Measurements from ENCODE around the gene ITPRID1.
"Not testable (repeated sequence)": the region's sequence is repeated elsewhere in the genome, so short reads cannot be mapped to it uniquely, and the experiment has no call there.

ITPRID1 gene

DNA sequence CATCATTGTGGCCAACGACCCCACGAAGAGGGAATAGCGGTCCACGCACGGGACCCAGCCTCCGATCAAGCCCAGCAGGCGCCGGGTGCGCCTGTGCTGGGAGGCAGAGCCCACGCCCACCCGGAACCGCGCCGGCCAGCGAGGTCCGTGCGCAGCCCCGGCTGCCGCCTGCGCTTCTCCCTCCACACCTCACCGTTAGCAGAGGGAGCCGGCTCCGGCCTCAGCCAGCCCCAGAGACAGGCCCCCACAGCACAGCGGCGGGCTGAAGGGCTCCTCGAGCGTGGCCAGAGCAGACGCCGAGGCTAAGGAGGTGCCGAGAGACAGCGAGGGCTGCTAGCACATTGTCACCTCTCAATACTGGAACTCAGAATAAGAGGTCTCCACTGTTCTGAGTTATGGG, 3.6 kb downstream of the ITPRID1 start:
- DNase-seq, result no peak

DNA sequence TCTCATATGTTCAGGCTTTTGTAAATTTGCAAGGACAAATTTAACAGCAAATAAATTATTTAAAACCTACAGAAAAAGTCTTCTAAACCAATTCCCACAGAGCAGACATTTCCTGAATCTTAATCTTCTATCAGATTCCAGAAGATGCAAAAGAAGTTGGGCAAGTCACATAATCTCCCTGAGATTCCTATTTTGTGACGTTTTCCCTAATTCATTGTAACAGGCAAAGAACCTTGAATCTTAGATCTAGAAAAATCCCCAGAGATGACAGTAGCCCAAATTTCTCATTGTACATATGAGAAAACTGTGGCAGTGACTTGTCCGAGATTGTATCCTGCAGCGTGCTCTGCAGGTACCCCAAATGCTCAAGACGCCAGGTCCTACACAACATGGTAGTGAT, 4.9 kb downstream of the ITPRID1 start:
- no peak for DNase-seq

DNA sequence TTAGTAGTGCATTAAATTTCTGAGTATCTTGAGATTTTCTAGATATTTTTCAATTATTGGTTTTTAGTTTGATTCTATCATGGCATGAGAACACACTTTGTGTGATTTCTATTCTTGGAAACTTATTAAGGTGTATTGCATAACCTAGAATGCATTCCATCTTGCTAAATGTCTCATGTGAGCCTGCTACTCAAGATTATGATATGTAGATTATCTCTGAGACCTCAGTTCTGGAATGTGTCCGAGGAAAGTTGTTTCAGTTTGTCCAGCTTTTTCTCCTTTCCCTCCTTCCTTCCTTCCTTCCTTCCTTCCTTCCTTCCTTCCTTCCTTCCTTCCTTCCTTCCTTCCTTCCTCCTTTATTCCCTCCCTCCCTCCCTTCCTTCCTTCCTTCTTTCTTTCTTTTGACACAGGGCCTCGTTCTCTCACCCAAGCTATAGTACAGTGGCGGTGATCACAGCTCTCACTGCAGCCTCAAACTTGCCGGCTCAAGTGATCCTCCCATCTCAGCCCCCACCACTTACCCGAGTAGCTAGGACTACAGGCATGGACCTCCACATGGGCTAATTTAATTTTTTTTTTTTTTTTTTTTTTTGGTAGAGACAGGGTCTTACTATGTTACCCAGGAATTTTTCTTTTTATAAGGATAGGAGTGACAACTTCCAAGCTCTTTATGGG, 7.6 kb downstream of the ITPRID1 start:
- DNase-seq, result no peak

DNA sequence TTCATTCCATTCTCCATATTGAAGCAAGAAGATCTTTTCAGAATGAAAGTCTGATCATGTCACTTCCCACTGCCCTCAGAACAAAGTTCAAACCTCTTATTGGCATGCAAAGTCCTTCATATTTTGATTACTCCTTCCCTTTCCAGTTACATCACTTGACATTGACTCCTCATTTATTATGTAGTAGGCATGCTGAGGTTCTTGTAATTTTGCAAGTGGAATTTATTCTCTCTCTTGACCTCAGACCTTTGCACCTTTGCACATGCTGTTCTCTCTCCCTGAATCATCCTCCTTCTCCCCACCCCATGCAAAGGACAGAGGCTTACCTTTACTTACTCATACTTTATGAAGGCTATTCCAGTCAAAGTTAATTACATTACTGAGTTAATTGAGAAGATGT, 13.0 kb downstream of the ITPRID1 start:
- DNase-seq, result no peak

DNA sequence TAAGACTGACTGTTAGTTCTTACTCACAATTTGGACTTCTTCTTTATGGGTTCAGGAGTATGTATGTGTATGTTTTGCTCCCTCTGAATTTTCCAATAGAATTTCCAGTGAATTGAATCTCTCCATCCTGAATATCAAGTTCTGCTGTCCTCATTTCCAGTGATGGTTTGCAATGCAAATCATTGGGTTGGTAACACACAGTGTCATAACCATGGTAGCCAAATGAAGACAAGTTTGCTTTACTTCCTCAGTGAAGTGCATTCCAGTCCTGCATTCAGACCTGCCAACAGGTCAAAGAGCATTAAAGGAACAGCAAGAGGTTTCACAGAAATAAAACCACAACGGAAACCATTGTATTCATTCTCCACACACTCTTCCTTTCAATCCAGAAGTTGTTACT, 15.2 kb downstream of the ITPRID1 start:
- DNase-seq, result no peak

DNA sequence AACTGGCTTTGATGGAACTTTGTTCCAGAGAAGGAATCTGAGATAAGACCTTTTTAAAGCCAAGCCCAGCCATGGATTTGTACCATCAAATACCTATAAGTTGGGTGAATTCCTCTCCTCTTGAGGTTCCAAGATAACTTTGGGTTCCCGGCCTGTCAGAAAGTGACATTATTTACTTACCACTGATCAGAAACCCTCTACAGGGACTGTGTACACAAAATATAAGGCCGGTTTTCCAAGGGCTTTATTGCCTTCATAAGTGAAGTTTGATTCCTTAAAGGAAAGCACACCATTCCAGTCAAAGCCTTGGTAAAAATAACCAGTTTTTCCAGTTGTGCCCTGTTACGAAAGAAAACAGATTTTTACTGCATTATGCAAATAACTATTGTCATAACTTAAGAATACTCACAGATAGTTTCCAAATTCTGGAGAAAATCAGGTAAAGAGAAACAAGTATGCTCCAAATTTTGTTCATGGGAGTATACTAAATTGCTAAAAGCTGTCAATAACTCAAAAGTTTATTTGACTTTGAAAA, 26.8 kb downstream of the ITPRID1 start:
- DNase-seq, result not testable (repeated sequence)

DNA sequence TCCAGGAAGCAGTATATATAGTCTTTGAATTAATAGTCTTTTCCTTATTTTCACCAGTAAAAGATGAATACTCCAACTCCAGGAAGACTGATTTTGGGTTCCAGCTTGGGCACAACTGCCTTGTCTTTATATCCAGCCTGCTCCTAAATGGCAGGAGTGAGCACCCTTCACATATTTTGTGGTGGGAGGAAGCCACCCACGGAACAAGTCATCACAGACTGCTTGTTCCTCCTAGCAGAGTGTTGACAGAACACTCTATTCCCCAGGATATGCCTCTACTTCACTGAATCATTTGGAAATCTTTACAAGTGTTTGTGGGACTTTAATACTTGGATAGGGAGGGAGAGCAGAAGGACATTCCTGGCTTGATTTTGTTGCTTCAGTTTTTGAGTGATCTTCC, 31.7 kb downstream of the ITPRID1 start:
- no peak for DNase-seq

DNA sequence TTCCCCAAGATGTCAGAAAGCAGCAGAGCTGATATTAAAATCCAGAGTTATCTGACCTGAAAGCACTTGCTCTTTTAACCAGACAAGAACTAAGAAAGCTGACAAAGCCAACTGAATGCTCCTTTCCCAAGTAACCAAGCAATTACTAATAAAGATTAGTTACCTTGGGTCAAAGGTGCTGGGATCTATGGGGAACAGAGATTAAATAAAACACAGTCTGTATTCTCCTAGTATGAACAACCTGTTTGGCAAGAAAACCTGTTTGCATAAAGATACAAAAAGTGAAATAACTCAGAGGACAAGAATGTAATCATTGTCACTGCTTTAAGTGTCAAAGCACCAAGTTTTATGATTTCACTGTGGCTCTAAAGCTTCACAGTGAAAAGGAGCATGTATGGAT, 35.7 kb downstream of the ITPRID1 start:
- no peak for DNase-seq

DNA sequence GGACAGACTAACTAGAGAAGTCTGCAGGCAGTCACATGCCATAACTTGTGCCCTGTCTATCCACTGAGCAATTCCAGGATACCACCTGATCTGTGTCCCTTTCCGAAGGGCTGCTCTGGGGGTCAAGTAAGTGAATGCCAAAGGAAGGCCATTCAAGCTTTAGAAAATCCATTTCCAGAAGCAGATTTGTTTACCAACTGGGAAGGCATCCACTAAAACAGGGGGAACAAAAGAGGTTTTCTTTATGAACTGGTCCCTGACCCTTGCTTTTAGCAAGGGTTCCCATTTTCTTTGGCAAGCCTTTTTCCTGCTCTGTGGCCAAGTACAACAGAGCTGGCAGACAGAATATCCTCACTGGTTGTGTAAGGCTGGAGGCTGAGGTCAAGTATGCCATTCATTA, 36.5 kb downstream of the ITPRID1 start:
- DNase-seq, result no peak

DNA sequence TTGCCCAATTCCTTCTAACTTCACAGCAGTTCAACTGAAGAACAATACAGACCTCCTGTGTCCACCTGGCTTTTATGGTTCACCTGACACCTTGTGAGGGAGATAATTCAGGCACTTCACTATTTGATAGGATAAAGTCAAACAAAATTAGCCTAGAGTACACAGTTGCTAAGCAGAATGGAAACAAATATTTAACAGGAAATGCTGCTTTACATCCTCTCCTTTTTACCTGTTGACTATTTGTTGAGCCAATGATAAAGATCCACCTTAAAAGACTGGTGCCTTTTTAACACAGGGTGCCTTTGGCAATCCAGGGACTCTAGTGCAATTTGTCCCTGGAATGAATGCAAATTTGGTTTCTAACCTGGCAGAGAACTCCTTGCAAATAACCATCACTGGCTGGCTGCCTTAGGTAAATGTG, 39.8 kb downstream of the ITPRID1 start:
- DNase-seq, result no peak

DNA sequence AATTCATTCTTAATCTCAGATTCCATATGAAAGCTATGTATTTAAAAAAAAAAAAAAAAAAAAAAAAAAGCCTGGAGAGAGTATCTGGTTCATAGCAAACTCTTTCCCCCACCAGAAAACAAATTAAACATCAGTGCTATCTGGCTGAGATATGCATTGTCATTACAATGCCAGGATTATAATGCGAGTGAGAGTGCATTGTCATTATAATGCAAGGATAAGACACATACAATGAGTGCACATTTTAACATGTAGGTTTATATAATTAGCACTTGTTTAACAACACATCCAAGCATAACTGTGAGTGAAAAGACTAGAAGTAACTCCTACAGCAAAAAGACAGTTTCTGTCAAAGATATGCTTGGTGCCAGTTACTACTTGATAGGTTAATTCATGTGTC, 48.1 kb downstream of the ITPRID1 start:
- DNase-seq, result no peak

DNA sequence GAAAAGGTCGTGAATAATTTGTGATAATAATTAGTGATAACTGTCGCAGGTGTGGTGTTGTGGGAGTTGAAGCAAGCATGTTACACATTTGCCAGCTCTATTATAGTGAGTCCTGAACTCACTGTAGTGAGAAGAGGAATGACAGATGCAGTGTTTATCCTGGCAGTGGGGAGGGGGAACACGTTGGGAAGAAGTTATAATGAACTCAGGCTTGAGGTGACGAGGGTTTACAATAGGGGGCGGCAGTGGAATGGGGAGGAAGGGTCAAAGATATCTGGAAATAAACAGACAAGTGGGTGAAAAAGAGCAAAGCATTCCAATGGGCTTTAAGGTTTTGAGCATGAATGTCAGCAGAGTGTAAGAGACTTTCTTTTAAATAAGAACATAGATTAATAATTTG, 49.6 kb downstream of the ITPRID1 start:
- no peak for DNase-seq

DNA sequence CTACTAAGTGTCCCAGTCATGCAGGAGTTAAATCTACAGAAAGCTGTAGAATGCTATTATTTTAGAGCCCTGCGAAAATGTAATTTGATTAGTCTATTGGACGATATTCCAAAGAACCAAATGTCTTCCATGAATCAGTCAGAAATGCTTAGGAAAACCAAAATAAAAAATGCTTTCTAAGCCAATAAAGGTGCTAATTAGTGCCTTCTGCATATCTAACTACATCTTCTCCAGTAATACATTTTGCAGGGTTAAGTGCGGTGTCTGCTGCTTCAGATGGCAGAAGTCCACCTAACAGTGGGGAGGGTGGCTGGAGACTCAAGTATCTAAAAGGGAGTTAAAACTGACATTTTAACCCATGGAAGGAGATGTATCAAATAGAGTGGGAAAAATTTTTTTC, 50.1 kb downstream of the ITPRID1 start:
- no peak for DNase-seq

DNA sequence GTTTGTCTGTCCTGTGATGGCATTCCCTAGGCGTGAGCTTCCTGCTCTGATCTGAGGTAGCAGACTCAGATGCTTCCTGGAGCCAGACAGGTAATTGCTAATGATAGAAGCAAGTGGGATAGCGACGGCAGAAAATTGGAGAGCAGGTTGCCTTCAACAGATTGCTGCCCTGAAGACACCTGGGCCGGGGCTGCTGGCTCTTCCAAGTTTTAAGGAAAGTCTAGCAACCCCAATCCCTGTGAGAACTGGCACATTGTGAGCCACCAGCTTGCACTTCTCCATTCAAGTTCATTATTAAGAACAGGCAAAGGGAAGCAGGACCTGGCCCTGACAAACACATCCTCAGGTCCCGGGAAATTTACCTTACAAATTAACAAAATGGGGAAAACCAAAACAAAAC, 50.8 kb downstream of the ITPRID1 start:
- no peak for DNase-seq

DNA sequence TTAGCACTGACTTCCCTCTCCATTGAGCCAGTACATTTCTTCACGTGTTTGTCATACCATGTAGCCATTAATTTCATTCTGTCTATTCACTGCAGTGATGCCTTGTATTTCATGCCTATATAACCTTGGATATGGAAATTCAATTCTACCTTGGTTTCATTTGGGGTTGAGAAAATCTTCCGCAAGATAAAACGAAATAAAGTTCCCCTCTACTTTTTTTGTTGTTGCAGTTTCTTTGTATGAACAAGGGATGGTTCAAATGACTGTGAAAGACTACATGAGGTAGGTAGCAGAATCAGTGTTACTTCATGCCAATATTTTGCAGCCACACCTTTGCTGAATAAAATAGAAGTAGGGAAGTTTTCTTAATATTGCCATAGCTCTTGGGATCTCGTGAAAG, 55.6 kb downstream of the ITPRID1 start:
- no peak for DNase-seq

DNA sequence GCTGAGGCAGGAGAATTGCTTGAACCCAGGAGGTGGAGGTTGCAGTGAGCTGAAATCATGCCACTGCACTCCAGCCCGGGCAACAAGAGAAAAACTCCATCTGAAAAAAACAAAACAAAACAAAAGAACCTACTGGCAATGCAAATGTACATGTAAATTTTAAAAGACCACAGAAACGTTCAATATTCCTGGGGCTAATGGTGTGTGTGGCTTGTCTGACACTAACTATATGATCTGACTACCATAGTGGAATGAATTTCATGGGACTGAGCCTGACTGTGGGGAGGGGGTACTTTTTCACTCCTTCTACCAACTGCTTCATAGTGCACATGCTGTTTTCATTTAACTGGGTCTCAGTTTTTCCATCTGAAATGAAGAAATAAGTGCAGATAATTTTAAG, 69.6 kb downstream of the ITPRID1 start:
- DNase-seq, result no peak

DNA sequence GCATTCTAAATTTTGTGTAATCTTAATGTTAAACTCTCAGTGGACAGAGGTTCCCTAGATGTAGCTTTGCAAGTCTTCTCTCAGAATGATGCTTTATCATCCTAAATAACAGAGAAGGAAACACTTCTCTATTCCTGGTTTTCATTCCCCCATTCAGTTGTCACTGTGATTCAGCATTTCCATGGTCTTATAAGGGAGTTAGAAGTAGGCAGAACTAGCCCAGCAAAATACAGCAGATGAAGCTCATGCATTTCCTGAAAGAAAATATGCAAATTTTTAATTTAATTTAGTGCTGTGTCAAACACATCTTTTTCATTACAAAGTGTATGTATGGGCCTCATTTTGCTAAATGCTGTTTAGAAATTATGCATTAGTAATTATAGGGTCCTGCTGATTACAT, 70.1 kb downstream of the ITPRID1 start:
- no peak for DNase-seq

DNA sequence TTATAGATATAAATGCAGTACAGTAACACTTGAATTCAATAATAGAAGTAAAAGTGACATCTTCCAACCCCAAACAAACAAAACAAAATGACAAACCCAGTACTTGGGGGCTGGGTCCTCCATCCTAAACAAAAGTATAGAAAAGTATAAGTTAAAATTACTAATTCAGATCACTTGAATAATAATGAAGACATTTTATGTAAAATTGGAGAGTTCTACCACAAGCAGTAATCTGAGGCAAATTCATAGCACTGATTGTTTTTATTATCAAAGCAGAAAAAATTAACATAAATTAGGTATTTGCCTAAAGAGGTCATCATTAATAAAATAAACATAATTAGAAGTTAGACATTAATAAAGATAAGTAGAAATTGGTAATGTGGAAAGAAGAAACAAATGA, 81.5 kb downstream of the ITPRID1 start:
- no peak for DNase-seq

DNA sequence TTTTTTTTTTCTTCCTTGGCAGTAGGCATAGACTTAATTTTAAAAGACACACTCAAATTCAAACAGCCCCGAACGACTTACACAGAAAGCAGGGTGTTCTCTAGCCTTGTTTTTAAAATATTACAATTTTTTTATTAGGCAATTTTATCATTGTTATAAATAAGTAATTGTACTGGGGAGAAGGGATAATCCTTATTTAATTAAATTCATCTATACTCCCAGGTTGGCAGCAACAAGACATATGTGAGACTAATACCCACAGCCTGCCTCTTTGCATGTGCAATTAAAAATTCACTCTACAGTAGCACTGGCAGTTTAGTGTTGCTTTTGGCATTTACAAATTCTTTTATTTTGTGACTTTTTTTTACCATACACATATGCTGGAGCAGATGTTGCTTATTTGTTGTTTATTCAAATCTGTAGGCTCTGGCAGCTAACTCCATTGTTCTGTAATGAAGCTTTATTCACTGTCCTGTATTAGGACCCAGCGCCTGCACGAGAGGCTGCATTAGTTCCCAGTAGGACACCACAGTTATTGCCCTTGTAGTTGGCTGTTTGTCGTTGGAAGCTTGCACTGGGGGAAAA, 88.2 kb downstream of the ITPRID1 start:
- no peak for DNase-seq

DNA sequence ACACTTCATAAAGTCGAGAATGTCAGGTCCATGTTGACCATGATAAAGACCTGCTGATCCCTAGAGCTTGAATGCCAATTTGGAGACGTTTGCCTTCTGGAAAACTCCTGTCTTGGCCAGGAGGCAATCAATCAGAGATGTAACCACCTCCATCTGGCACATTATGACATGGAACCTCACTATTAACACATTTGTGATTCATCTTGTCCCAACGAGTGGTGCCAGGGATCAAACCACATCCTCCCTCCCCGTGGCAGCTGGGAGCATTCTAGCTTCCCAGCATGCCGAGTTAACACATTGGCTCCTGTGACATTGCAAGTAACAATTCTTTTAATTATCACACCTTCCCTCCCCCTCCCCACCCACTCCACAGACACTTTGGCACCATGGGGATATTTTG, 89.2 kb downstream of the ITPRID1 start:
- no peak for DNase-seq

DNA sequence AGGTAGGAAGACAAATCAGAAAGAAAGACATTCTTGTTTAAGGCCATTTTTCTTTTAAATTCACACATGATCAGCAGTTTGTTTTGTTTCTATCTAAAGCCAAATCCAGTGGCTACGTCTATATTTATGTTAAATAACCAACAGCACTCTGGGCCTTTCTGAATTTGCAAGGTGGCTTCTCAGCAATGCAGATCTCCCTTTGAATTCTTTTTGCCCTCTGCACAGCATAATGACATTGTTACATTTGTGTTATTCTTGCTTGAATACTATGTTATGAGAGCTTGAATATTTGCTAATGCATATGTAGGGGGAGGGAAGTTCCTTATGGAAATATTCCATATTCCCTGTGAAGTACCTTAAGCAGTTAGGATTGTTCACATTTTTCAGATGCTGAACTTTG, 99.7 kb downstream of the ITPRID1 start:
- no peak for DNase-seq

DNA sequence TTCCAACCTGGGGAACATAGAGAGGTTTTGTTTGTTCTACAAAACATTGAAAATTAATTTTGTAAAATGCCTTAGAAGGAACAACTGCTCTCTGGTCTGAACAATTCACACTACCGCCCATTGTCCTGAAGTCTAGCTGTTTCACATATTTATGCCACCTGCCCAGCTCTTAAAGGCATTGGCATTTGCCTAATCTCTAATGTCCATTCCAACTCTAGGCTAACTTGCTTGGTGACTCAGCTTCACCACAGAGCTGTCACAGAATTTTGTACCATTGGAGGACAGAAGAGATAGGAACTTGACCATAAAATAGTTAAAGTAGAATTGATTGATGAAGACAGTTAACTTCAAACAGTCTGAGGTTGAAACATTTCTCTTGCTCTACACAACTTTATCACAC, 119.6 kb downstream of the ITPRID1 start:
- no peak for DNase-seq

DNA sequence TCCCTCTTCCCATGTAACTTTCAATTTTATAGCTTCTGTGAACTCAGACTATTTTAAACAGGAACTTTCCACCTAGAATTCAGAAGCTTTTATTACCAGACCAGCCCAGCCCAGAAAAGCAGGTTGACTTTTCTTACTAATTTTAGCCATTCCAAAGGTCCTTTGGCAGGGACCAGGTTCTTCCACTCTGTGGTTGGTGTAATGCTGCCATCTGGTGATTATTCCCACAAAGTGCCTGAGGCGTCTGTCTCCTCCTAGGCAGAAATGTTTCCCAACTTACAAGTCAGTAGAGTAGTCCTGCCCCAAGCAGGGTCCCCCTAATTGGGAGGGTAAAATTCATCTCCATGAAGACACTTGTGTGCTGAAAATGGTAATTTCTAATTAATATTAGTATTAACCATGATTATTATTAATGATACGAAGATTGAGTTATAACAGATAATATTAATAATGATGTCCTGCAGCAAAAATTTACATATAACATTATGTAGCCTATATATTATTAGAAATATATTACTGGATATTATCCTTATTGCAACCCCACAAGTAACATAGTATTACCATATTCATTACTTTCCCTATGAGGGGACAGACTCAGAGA, 120.1 kb downstream of the ITPRID1 start:
- no peak for DNase-seq

DNA sequence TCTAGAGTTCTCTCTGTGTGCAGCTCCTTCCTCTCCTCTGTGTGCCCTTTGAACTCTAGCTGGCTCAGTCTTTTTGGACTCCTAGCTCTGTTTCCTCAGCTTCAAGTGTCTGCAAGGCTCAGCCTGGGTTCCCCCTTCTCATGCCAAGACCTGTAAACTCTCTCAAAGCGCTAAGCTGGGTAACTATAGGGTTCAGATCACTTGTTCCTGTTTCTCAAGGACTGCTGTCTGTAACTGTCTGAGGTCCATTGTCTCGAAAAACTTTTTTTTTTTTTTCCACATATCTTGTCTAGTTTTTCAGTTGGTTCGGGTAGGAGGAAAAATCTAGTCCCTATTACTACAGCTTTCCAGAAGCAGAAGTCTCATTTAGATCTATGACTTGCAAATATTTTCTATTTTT, 126.5 kb downstream of the ITPRID1 start:
- DNase-seq, result no peak

DNA sequence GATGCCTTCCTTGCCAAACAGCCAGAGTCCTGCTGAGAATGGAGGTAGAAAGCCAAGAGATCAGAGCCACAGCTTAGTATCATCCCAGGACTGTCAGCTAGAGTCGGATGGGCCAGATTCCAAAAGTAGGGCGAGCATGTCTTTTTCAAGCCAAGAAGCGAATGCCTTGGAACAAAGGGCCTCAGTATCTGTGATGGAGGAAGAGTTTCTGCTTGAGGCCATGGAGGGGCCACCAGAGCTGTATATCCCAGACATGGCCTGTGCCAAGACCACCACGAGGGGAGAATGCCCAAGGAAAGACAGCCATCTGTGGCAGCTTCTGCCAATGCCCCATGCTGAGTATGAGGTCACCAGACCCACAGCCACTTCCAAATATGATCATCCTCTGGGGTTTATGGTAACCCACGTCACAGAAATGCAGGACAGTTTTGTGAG, 128.8 kb downstream of the ITPRID1 start:
- no peak for DNase-seq

Data from stimulated activated CD4-positive, alpha-beta T cell treated with anti-CD3 and anti-CD28 coated beads, Interleukin-2, amount 100 ng/mL, for 48 hours (primary cell).